Smooth muscle cell of the coronary artery (primary cell): ENCODE results near the gene TSSK2. TPM values are rescaled to one million over a fixed set of nuclear protein-coding genes. Genes with fewer than 3 reads are reported as not detected.

Experiments
- total RNA-seq: library from RNA; depleted of rRNA; stranded (reverse); fragments of >200 nt; gene quantifications from 2 replicates; pipeline ENCODE4 v1.2.3, GENCODE V29; 2014; ENCODE audit warnings: low replicate concordance

The TSSK2 gene
- under 0.01 TPM in 1 of 2 replicates, not detected in the other for total RNA-seq

DNA sequence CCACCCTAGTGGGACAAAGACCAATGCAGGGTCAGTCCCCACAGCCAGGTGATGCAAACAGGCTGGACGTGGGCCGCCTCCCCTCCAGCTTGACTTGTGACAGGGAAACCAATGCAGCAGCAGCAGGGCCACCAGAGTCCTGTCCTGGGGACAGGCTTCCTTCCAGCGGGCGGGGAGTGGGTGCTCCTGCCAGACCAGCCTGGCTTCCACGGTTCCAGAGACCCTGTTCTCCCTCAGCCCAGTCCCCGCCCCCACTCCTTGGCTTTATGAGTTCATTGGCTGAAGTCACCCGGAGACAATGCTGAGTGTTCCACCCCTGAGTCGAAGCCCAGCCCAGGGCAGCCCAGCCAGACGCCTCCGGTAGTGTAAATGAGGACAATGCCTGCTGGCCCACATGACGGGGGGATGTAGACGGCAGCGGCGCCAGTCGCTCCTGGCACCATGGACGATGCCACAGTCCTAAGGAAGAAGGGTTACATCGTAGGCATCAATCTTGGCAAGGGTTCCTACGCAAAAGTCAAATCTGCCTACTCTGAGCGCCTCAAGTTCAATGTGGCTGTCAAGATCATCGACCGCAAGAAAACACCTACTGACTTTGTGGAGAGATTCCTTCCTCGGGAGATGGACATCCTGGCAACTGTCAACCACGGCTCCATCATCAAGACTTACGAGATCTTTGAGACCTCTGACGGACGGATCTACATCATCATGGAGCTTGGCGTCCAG is at the start of gene TSSK2:
TSS of gene TSSK2 (plus strand) at position 350 of the 726 bp plus-strand sequence. CDS start at position 442, 92 bp downstream.

DNA sequence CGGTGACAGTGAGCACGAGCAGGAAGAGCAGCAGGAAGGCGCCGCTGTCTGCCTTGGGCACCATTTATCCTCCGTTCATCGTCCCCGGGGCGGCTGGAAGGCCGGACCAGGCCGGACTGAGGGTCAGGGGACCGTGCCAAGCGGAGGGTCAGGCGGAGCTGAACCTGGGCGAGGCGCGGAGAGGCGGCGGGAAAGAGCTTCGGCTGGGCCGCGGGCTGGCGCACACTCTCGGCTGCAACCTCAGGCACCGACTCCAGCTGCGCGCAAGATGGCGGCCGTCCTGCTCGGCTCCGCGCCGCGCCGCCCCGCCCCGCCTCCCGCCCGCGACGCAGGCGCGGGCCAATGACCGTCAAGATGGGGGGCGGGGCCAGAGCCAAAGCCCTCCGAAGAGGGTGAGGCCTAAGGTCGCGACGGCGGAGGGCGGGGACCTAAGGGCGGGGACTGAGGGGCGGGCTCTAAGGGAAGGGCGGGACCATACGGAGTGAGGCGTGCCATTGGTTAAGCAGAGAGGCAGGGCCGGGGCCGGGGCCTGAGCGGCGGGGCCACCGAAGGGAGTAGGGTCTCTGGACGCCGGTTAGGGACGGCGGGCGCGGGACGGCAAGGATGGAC is 8.9 kb upstream of the TSSK2 start, which contains the start of gene DGCR2:
TSS of gene DGCR2 (minus strand) at position 270 of the 609 bp plus-strand sequence. CDS start at position 64, 206 bp downstream.

DNA sequence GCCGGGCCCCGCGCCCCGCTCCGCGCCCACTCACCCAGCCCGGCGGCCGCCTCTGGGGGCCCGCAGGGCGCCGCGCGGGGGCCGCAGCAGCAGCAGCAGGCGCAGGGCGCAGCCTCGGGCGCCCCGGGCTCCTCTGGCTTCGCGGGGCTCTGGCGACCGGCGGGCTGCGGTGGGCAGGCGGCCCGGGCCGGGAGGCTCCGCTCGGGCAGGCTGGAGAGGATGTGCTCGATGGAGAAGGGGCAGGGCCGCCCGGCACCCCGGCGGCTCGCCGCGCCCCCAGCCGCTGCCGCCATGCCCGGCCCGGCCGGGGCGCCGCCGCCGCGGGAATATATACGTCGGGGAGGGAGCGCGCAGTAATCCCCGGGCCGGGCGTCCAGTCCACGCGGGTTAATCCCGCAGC is 18.9 kb downstream of the TSSK2 start, which contains the start of gene GSC2:
TSS of gene GSC2 (minus strand) at position 302 of the 400 bp plus-strand sequence. CDS start at position 293, 9 bp downstream.

DNA sequence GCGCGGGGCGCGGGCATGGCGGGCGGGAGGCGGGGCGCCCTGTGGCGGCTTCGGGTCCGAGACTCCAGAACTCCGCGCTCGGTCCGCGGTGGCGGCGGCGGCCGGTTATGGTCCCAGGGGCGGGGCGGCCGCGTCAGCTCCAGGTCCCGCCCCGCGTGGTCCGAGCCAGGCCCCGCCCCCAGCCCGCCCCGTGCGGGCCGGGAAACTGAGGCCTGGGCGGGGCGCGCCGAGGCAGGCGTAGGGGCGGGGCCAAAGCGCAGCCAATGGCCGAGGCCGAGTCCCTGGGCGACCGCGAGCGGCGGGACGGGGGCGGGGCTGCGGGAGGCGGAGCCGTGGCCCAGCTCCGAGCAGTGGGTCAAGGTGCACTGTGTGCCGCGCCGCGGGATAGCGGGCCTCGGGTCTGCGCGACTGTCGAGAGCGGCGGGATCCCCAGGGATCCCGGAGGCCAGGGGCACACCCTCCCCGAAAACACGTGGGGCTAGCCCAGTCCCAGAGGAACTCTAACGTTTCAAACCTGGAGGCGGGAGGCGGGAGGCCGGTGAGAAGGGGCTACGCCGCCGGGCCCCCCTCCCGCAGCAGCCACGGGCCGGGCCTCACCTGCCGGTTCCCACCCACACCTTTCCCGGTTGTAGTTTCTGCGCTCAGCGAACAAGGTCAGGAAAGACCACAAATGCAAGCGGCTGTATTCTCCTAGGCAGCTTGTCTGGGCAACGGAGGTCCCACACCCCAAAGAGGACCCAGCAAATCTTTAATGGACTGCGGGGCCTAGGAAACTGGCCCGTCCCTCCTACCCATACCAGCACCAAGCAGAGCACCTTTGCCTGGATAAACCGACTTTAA is 47.8 kb downstream of the TSSK2 start, which contains the start of gene SLC25A1:
TSS of gene SLC25A1 (minus strand) at position 80 of the 840 bp plus-strand sequence. CDS start at position 17, 63 bp downstream.

Other genes with a start within 250 kb of the TSSK2 start
- gene DGCR6, start 225.0 kb upstream of the TSSK2 start, total RNA-seq, result 0.53 and 1.3 TPM in 2 replicates
- gene PRODH, start 195.0 kb upstream of the TSSK2 start, total RNA-seq, result 0.08 and 0.59 TPM in 2 replicates
- gene DGCR2, start 8.9 kb upstream of the TSSK2 start, total RNA-seq, result 33.1 and 81.6 TPM in 2 replicates
- 4.6 and 7.1 TPM in 2 replicates for gene ESS2, start 13.3 kb downstream of the TSSK2 start, total RNA-seq
- gene GSC2, start 19.0 kb downstream of the TSSK2 start, total RNA-seq, result not detected in 2 replicates
- gene SLC25A1, start 47.4 kb downstream of the TSSK2 start, total RNA-seq, result 58.3 and 127 TPM in 2 replicates
- gene CLTCL1, start 160.4 kb downstream of the TSSK2 start, total RNA-seq, result 12.0 and 13.1 TPM in 2 replicates